Epithelial cell of proximal tubule (primary cell): ENCODE measurements around the gene PKD1L1. TPM values are rescaled to one million over a fixed set of nuclear protein-coding genes. Genes with fewer than 3 reads are reported as not detected.

ENCODE experiments used
- DNase-seq: peaks from one replicate; pipeline ENCODE4 v3.0.0-alpha.2; 2011; ENCODE audit warnings: low read depth
- H3K4me3 ChIP-seq: 2 replicates; pipeline ENCODE4 v1.5.1; 2011; ENCODE audit warnings: low read depth, mild to moderate bottlenecking, low read length
- CTCF ChIP-seq: conservative IDR thresholded peaks from 2 replicates; pipeline ENCODE4 v1.5.1; 2012; ENCODE audit warnings: low read depth, mild to moderate bottlenecking, low read length
- total RNA-seq: library from RNA; depleted of rRNA; stranded (reverse); fragments of >200 nt; gene quantifications from 2 replicates; pipeline ENCODE4 v1.2.3, GENCODE V29; 2015

Gene PKD1L1
- total RNA-seq, 1 donor from 2014 or later = not detected

DNA sequence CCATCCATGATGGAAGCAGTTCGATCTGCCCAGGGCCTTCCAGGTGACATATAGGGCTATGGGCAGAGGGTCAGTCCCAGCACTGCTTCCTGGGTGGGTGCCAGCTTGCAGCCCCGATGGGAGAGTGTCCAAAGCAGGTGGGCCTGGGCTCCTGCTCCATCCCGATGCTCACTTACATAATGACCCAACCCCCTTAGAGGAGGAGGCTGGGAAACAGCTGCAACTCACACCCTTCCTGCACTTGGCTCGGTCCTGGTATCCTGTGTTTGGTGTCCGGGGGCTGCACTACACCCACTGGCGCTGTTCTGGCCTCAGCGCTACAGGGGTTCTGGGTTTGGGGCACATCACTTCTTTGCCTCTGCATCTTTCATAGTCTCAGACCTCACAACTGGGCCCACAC lies 58.5 kb downstream of the PKD1L1 start:
- DNase-seq = no peak
- no peak for TF ChIP-seq CTCF

GRCh38 chr7:47888371-47889265 lies 59.6 kb downstream of the PKD1L1 start:
- no peak for DNase-seq
- no peak for TF ChIP-seq CTCF
- no peak overlapping the region for H3K4me3 ChIP-seq

More for the DNA sequence above, 58.5 kb downstream of the PKD1L1 start:
- no peak overlapping the region for H3K4me3 ChIP-seq

DNA sequence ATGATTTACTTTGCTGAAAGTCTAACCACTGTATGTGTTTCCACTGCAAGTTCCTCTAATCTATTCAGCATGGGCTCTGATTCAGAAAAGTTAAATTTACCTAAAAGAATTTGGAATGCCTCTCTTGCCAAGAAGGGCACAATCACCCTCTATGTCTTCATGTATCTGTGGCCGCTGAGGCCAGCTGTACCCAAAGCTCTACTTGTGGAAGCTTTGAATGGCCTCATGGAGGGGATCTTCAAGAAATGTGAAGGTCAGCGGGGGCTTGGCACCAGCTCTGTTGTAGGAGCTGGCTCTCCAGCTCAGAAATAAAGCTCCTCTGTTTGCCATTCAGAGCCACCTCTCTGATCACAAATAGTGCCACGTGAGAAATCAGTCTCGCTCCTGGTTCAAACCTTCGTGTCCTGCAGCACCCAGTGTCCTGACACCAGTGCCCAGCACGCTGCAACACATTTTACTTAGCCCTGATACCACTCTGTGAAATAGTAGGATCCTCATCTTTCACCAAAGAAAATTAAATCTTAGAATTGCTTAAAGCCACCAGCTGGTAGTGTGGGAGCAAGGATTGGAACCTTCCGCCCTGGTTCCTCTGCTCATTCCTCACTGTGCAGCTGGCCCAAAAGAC lies 61.1 kb downstream of the PKD1L1 start:
- no peak for DNase-seq
- H3K4me3 ChIP-seq = no peak overlapping the region
- no peak for TF ChIP-seq CTCF

DNA sequence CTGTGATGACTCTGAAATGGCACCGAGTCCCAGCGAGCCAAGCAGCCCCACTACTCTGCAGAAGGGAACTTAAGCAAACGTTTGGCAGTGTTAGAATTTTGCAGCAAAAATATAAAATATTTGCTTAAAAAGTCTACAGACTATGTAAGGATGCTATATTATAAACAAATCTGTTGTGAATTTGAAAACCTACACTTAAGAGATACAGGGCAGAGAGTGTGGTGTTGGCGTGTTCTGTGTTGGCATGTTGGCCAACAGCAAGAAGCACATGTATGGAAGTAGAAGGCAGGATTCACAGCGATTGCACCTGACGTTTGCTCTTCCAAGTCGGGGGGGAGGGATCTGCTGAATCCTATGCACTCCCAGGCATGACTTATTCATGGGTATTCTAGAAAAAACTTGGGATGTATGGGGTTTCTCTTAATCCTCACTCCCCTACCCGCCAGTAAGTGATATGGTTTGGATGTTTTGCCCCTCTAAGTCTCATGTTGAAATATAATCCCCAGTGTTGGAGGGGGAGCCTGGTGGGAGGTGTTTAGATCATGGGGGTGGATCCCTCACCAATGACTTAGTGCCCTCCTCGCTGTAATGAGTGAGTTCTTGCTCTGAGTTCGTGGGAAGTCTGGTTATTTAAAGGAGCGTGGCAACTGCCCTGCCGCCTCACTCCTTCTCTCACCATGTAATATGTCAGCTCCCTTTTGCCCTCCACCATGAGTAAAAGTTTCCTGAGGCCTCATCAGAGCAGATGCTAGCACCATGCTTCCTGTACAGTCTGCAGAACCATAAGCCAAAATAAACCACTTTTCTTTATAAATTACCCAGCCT lies 62.1 kb downstream of the PKD1L1 start:
- no peak for DNase-seq
- no peak overlapping the region for H3K4me3 ChIP-seq
- no peak for TF ChIP-seq CTCF

- H3K4me3 ChIP-seq = no peak overlapping the region
- TF ChIP-seq CTCF = no peak
- no peak for DNase-seq
Measured at GRCh38 chr7:47885309-47885986, 62.8 kb downstream of the PKD1L1 start.

GRCh38 chr7:47884675-47885074 lies 63.6 kb downstream of the PKD1L1 start:
- DNase-seq = no peak
- no peak for TF ChIP-seq CTCF
- H3K4me3 ChIP-seq = no peak overlapping the region
